HEK293 (cell line): Measurements from ENCODE around the gene CHMP4B.
A peak's percentile ranks its signal among the peaks of the same experiment; 100 is the strongest.

ENCODE experiments used
- CTCF ChIA-PET: fragments of 350-600 bp; formaldehyde crosslinking; extraction: SDS; loops from one replicate; lab custom pipeline; 2021; ENCODE audit warnings: antibody characterized with exemption; lab: Yijun Ruan, JAX
- POLR2A ChIA-PET: fragments of 300-600 bp; formaldehyde crosslinking; extraction: SDS; loops from one replicate; lab custom pipeline; 2020; ENCODE audit warnings: antibody characterized with exemption, inconsistent platforms; lab: Yijun Ruan, JAX
- H3K27ac ChIP-seq: fragments of 200-500 bp; sonication (Bioruptor generic); 2 replicates; pipeline ENCODE4 v1.5.1; 2014; ENCODE audit warnings: low read depth, low read length, control low read depth, inconsistent platforms; ENCODE audit errors: extremely low read depth
- H3K36me3 ChIP-seq, 2 experiments: fragments of 200-500 bp in 1 of 2; sonication (Bioruptor generic) in 1 of 2; 1 replicate in 1 of 2; 2 replicates in 1 of 2; pipeline ENCODE4 v1.5.1; 2014 to 2017; ENCODE audit warnings: inconsistent platforms in 2 of 2, low read length in 2 of 2; ENCODE audit not compliant: control insufficient read depth in 2 of 2, insufficient read depth in 1 of 2
- H3K4me1 ChIP-seq: fragments of 200-500 bp; sonication (Bioruptor generic); 2 replicates; pipeline ENCODE4 v1.5.1; 2014; ENCODE audit warnings: mild to moderate bottlenecking, low read length, inconsistent platforms; ENCODE audit not compliant: control insufficient read depth, insufficient read depth
- H3K4me3 ChIP-seq: 2 replicates; pipeline ENCODE4 v1.5.1; 2011; ENCODE audit warnings: low read depth, mild to moderate bottlenecking, control low read depth, low read length, moderate library complexity
- H3K9me3 ChIP-seq: fragments of 200-500 bp; sonication (Bioruptor generic); 2 replicates; pipeline ENCODE4 v1.5.1; 2014; ENCODE audit warnings: low read depth, low read length, inconsistent platforms; ENCODE audit not compliant: control insufficient read depth, insufficient read depth
- BCL11B ChIP-seq: fragments of 450-650 bp; formaldehyde crosslinking; IDR thresholded peaks from 2 replicates; pipeline ENCODE4 v1.5.1; 2016; ENCODE audit warnings: low read depth, missing biosample characterization, missing genetic modification characterization
- EGR2 ChIP-seq: fragments of 450-650 bp; formaldehyde crosslinking; IDR thresholded peaks from 2 replicates; pipeline ENCODE4 v1.5.1; 2016; ENCODE audit warnings: low read depth, missing biosample characterization, missing genetic modification characterization
- GLI4 ChIP-seq: fragments of 450-650 bp; formaldehyde crosslinking; IDR thresholded peaks from 2 replicates; pipeline ENCODE4 v1.5.1; 2016; ENCODE audit warnings: missing biosample characterization, missing genetic modification characterization
- HOXD13 ChIP-seq: sonication (generic); formaldehyde crosslinking; IDR thresholded peaks from 2 replicates; pipeline ENCODE4 v1.8.0; 2022; ENCODE audit warnings: missing genetic modification reagents, borderline replicate concordance
- KLF1 ChIP-seq: fragments of 450-650 bp; formaldehyde crosslinking; IDR thresholded peaks from 2 replicates; pipeline ENCODE4 v1.5.1; 2016; ENCODE audit warnings: missing biosample characterization, missing genetic modification characterization
- KLF10 ChIP-seq: fragments of 450-650 bp; IDR thresholded peaks from 2 replicates; pipeline ENCODE4 v1.5.1; 2018; ENCODE audit warnings: missing biosample characterization, mild to moderate bottlenecking, missing genetic modification characterization
- MZF1 ChIP-seq: fragments of 450-650 bp; formaldehyde crosslinking; IDR thresholded peaks from 2 replicates; pipeline ENCODE4 v1.5.1; 2017; ENCODE audit warnings: missing biosample characterization, missing genetic modification characterization, borderline replicate concordance
- OSR2 ChIP-seq: fragments of 450-650 bp; formaldehyde crosslinking; IDR thresholded peaks from 2 replicates; pipeline ENCODE4 v1.5.1; 2016; ENCODE audit warnings: missing biosample characterization, missing genetic modification characterization
- PATZ1 ChIP-seq: fragments of 450-650 bp; formaldehyde crosslinking; IDR thresholded peaks from 2 replicates; pipeline ENCODE4 v1.5.1; 2016; ENCODE audit warnings: missing biosample characterization, missing genetic modification characterization
- PRDM1 ChIP-seq: fragments of 450-650 bp; formaldehyde crosslinking; IDR thresholded peaks from 2 replicates; pipeline ENCODE4; 2016; ENCODE audit warnings: missing biosample characterization, missing genetic modification characterization
- SP3 ChIP-seq: fragments of 450-650 bp; formaldehyde crosslinking; IDR thresholded peaks from 2 replicates; pipeline ENCODE4 v1.5.1; 2016; ENCODE audit warnings: missing biosample characterization, missing genetic modification characterization
- TCF7L2 ChIP-seq: IDR thresholded peaks from 2 replicates; pipeline ENCODE4 v1.6.1; 2011; ENCODE audit warnings: low read depth, mild to moderate bottlenecking, inconsistent platforms, low read length, moderate library complexity, borderline replicate concordance
- ZFHX2 ChIP-seq: fragments of 450-650 bp; formaldehyde crosslinking; conservative IDR thresholded peaks from 2 replicates; pipeline ENCODE4 v1.5.1; 2016; ENCODE audit warnings: missing biosample characterization, missing genetic modification characterization
- ZNF121 ChIP-seq: fragments of 450-650 bp; formaldehyde crosslinking; IDR thresholded peaks from 2 replicates; pipeline ENCODE4 v1.5.1; 2016; ENCODE audit warnings: missing biosample characterization, missing genetic modification characterization
- ZNF324 ChIP-seq: fragments of 450-650 bp; formaldehyde crosslinking; IDR thresholded peaks from 2 replicates; pipeline ENCODE4 v1.5.1; 2016; ENCODE audit warnings: missing biosample characterization, missing genetic modification characterization
- ZNF433 ChIP-seq: fragments of 450-650 bp; formaldehyde crosslinking; IDR thresholded peaks from 2 replicates; pipeline ENCODE4 v1.5.1; 2016; ENCODE audit warnings: missing biosample characterization, missing genetic modification characterization, low read depth
- ZNF449 ChIP-seq: fragments of 450-650 bp; formaldehyde crosslinking; IDR thresholded peaks from 2 replicates; pipeline ENCODE4 v1.5.1; 2017; ENCODE audit warnings: missing biosample characterization, mild to moderate bottlenecking, missing genetic modification characterization, moderate library complexity
- ZNF501 ChIP-seq: fragments of 450-650 bp; formaldehyde crosslinking; IDR thresholded peaks from 2 replicates; pipeline ENCODE4 v1.5.1; 2016; ENCODE audit warnings: missing biosample characterization, missing genetic modification characterization
- ZNF549 ChIP-seq: fragments of 450-650 bp; IDR thresholded peaks from 2 replicates; pipeline ENCODE4 v1.5.1; 2018; ENCODE audit warnings: missing biosample characterization, missing genetic modification characterization, mild to moderate bottlenecking, inconsistent platforms, moderate library complexity
- ZNF555 ChIP-seq: fragments of 450-650 bp; formaldehyde crosslinking; conservative IDR thresholded peaks from 2 replicates; pipeline ENCODE4 v1.5.1; 2017; ENCODE audit warnings: missing biosample characterization, mild to moderate bottlenecking, missing genetic modification characterization, inconsistent platforms
- ZNF623 ChIP-seq: fragments of 450-650 bp; formaldehyde crosslinking; IDR thresholded peaks from 2 replicates; pipeline ENCODE4 v1.5.1; 2016; ENCODE audit warnings: missing biosample characterization, missing genetic modification characterization
- ZNF707 ChIP-seq: fragments of 450-650 bp; formaldehyde crosslinking; IDR thresholded peaks from 2 replicates; pipeline ENCODE4 v1.5.1; 2016; ENCODE audit warnings: missing biosample characterization, missing genetic modification characterization
- ZNF76 ChIP-seq: fragments of 450-650 bp; formaldehyde crosslinking; IDR thresholded peaks from 2 replicates; pipeline ENCODE4; 2016; ENCODE audit warnings: low read depth, missing biosample characterization, missing genetic modification characterization, borderline replicate concordance
- ZNF792 ChIP-seq: fragments of 450-650 bp; formaldehyde crosslinking; IDR thresholded peaks from 2 replicates; pipeline ENCODE4 v1.5.1; 2016; ENCODE audit warnings: missing biosample characterization, missing genetic modification characterization
- ZSCAN18 ChIP-seq: fragments of 450-650 bp; formaldehyde crosslinking; IDR thresholded peaks from 2 replicates; pipeline ENCODE4 v1.5.1; 2016; ENCODE audit warnings: missing biosample characterization, missing genetic modification characterization
- ZSCAN4 ChIP-seq: fragments of 450-650 bp; formaldehyde crosslinking; IDR thresholded peaks from 2 replicates; pipeline ENCODE4 v1.5.1; 2017; ENCODE audit warnings: missing biosample characterization, missing genetic modification characterization

CHMP4B gene

GRCh38 chr20:33851842-33852466, 40.8 kb downstream of the CHMP4B start:
- CTCF ChIA-PET, result interaction anchor here (1.0 kb wide), 2 partner anchors 9 to 59 kb away, joined by 4 read pairs; no protein-coding TSS in a partner anchor
- Histone ChIP-seq H3K27ac (no peak overlapping the region), H3K9me3 (no peaks in the 10 kb centered on the region), H3K4me3 (no peak overlapping the region), H3K4me1 (peaks cover under 1% of the 10 kb centered on the region; the same call in 1 of the 2 replicates), H3K36me3 (peaks cover 0 to 68% of the 10 kb centered on the region in 2 experiments; a peak in 2 of 3 replicates)
- POLR2A ChIA-PET, result no interaction called here
- TF ChIP-seq ZNF449 (no peak), OSR2 (no peak), KLF1 (tag by site-specific recombination) (no peak), ZNF433 (tag by site-specific recombination) (no peak), ZNF324 (tag by site-specific recombination) (no peak), ZSCAN4 (tag by site-specific recombination) (no peak), PRDM1 (tag by site-specific recombination) (no peak), KLF10 (tag by site-specific recombination) (no peak), SP3 (tag by site-specific recombination) (no peak), MZF1 (tag by site-specific recombination) (no peak), ZFHX2 (tag by site-specific recombination) (no peak), ZNF792 (no peak), ZNF76 (no peak), GLI4 (tag by site-specific recombination) (no peak), HOXD13 (CRISPR knock-in tag) (no peak), ZNF121 (tag by site-specific recombination) (no peak), TCF7L2 (no peak), EGR2 (tag by site-specific recombination) (no peak)

GRCh38 chr20:33852626-33853506, 41.7 kb downstream of the CHMP4B start:
- CTCF ChIA-PET, result interaction anchor here (1.0 kb wide), 1 partner anchor 8 kb away, joined by 4 read pairs; no protein-coding TSS in a partner anchor
- peaks cover 0 to 68% of the 10 kb centered on the region in 2 experiments; a peak in 2 of 3 replicates for H3K36me3 ChIP-seq

GRCh38 chr20:33853507-33853813, 42.3 kb downstream of the CHMP4B start:
- ChIA-PET CTCF (no interaction called here), POLR2A (no interaction called here)
- no peak overlapping the region for H3K4me3 ChIP-seq
- no peaks in the 10 kb centered on the region for H3K9me3 ChIP-seq
- H3K27ac ChIP-seq, result no peak overlapping the region
- no peaks in the 10 kb centered on the region for H3K4me1 ChIP-seq
- H3K36me3 ChIP-seq, result peaks cover 0 to 64% of the 10 kb centered on the region in 2 experiments; a peak in 2 of 3 replicates
- TF ChIP-seq ZNF501 (tag by site-specific recombination) (no peak), ZNF549 (no peak), BCL11B (no peak), ZSCAN18 (tag by site-specific recombination) (no peak), ZNF707 (no peak), PATZ1 (tag by site-specific recombination) (no peak), ZNF555 (tag by site-specific recombination) (no peak)

More at GRCh38 chr20:33852626-33853506, 41.7 kb downstream of the CHMP4B start:
- TF ChIP-seq EGR2 (tag by site-specific recombination), result peak; percentile 97
- peak; percentile 93 for TF ChIP-seq ZFHX2 (tag by site-specific recombination)
- TF ChIP-seq ZNF623 (tag by site-specific recombination), result no peak
- H3K9me3 ChIP-seq, result no peaks in the 10 kb centered on the region
- H3K4me1 ChIP-seq, result no peaks in the 10 kb centered on the region
- H3K27ac ChIP-seq, result no peak overlapping the region
- POLR2A ChIA-PET, result no interaction called here
- H3K4me3 ChIP-seq, result no peak overlapping the region
